SK-N-MC (cell line): ENCODE results near the gene LSM2.
"Not testable (repeated sequence)": the region's sequence is repeated elsewhere in the genome, so short reads cannot be mapped to it uniquely, and the experiment has no call there.

ENCODE experiments used
- DNase-seq: peaks from one replicate; pipeline ENCODE4 v3.0.0-alpha.2; 2011; ENCODE audit warnings: low read depth, low spot score
- H3K27ac ChIP-seq: fragments of 200-600 bp; sonication (generic); 2 replicates; pipeline ENCODE4 v1.5.1; 2016; ENCODE audit warnings: mixed run types
- H3K36me3 ChIP-seq: fragments of 200-600 bp; sonication (generic); 2 replicates; pipeline ENCODE4 v1.6.1; 2017; ENCODE audit warnings: antibody characterized with exemption, low read length, mixed read lengths; ENCODE audit not compliant: insufficient read depth
- H3K4me3 ChIP-seq: fragments of 200-600 bp; sonication (generic); 2 replicates; pipeline ENCODE4 v1.5.1; 2016
- H3K9ac ChIP-seq: fragments of 200-600 bp; sonication (generic); 2 replicates; pipeline ENCODE4 v1.8.0; 2017; ENCODE audit warnings: mixed run types, mixed read lengths; ENCODE audit not compliant: insufficient read length
- H3K9me3 ChIP-seq: fragments of 200-600 bp; sonication (generic); 2 replicates; pipeline ENCODE4 v1.6.1; 2017; ENCODE audit warnings: low read depth, mild to moderate bottlenecking, antibody characterized with exemption, low read length, moderate library complexity, mixed read lengths
- EZH2 ChIP-seq: fragments of 200-600 bp; sonication (generic); IDR thresholded peaks from one replicate; pipeline ENCODE4 v1.6.1; 2017; ENCODE audit warnings: antibody characterized with exemption
- FOXP2 ChIP-seq: optimal IDR thresholded peaks from 2 replicates; pipeline ENCODE3; 2011; ENCODE audit warnings: mild to moderate bottlenecking, moderate library complexity; ENCODE audit not compliant: insufficient read depth; ENCODE audit errors: extremely low read length, control extremely low read depth
- POLR2AphosphoS5 ChIP-seq: IDR thresholded peaks from 2 replicates; pipeline ENCODE4 v1.6.1; 2012; ENCODE audit warnings: mild to moderate bottlenecking, low read depth, low read length, borderline replicate concordance

The LSM2 gene

DNA sequence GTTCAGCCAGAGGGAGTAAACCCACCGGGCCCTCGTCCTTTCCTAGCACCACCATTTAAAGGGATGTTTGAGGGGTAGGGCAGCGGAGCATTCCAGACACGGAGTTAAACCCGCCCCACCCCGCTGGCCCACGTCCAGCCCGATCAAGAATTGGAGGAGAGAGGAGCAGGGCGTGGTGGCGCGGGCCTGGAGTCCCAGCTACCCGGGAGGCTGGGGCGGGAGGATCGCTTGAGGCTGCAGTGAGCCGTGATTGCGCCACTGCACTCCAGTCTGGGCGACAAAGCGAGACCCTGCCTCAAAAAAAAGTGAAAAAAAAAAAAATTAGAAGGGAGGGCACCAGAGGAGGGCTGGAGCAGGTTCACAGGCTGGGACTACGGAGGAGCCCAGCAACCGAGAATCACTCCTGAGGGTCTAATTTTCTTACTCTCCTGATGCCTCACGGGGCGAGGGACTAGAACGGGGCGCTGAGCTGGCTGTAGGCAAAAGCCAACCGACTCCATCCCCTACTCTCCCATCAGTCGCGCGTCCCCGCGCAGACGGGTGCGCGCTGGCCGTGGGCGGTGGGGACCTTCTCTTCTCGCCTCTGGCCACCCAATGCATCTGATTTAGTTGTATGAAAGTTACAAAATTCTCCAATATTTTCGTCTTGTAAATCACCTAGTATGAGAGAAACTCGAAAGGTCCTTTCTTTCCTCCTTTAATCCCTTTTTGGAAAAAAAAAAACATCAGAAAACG is 14.7 kb upstream of the LSM2 start:
- no peak for DNase-seq
- peak overlapping the region; percentile 29; the same call in 1 of the 2 replicates for H3K27ac ChIP-seq
- no peaks in the 10 kb centered on the region for H3K9me3 ChIP-seq
- H3K4me3 ChIP-seq = peak overlapping the region; percentile 54
- no peak for TF ChIP-seq FOXP2
- TF ChIP-seq EZH2 = no peak
- TF ChIP-seq POLR2AphosphoS5 = no peak
- H3K9ac ChIP-seq = peak overlapping the region; percentile 9
- no peaks in the 10 kb centered on the region for H3K36me3 ChIP-seq

DNA sequence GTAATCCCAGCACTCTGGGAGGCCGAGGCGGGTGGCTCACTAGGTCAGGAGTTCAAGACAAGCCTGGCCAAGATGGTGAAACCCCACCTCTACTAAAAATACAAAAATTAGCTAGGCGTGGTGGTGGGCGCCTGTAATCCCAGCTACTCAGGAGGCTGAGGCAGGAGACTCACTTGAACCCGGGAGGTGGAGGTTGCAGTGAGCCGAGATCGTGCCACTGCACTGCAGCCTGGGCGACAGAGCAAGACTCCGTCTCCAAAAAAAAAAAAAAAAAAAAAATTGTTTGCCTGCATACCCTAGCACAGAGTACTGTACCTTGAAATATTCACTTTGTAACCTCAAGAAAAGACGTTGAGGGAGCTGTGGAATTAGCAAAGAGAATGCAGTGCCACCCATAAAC is 13.6 kb upstream of the LSM2 start:
- H3K9me3 ChIP-seq, H3K36me3 ChIP-seq, H3K9ac ChIP-seq, H3K4me3 ChIP-seq, DNase-seq: not testable (repeated sequence)
- H3K27ac ChIP-seq = peak overlapping the region; percentile 29; the same call in 1 of the 2 replicates

DNA sequence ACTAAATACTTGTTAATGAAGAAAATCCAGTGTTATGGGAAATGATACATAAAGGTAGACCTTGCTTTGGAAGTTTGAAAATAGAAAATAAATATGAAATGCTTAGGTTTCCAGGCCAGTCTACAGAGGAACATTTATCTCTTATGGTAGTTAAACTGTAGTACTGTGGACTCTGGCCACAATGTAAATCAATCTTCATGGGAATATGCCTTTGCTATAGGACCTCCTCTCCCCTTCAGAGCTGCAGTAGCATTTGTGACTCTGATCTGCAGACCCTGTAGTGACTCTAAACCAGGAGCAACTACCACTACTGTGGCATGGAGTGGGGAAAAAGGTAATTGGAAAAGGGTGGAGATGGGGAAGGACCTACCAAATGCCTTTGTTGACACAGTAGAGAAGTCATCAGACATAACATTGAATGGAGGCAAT is 13.1 kb upstream of the LSM2 start:
- H3K9me3 ChIP-seq = no peaks in the 10 kb centered on the region
- peak overlapping the region; percentile 4; the same call in 1 of the 2 replicates for H3K27ac ChIP-seq
- H3K4me3 ChIP-seq = no peak overlapping the region
- DNase-seq = no peak
- no peaks in the 10 kb centered on the region for H3K36me3 ChIP-seq
- no peak overlapping the region for H3K9ac ChIP-seq
- no peak for TF ChIP-seq FOXP2
- TF ChIP-seq POLR2AphosphoS5 = no peak
- TF ChIP-seq EZH2 = no peak

DNA sequence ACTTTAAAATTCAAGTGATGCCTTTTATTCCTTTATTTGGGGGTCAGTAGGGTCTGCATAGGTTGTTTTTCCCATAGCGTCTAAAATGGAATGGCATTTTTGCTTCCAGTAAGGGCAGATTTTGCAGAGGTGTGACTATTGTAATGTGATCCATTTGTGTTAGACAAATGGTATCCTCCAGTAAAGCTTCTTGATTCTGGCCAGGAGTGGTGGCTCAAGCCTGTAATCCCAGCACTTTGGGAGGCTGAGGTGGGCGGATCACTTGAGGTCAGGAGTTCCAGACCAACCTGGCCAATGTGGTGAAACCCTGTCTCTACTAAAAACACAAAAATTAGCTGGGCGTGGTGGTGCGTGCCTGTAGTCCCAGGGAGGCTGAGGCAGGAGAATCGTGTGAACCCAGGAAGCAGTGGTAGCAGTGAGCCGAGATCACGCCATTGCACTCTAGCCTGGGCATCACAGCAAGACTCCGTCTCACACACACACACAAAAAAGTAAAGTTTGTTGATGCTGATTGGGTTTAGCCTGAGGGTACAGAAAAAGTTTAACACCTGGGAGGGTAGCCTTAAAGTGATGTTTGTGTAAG is 11.3 kb upstream of the LSM2 start:
- DNase-seq, H3K27ac ChIP-seq, H3K9me3 ChIP-seq, H3K36me3 ChIP-seq: not testable (repeated sequence)
- Histone ChIP-seq H3K4me3 (peak overlapping the region; percentile 77), H3K9ac (peak overlapping the region; percentile 62)

DNA sequence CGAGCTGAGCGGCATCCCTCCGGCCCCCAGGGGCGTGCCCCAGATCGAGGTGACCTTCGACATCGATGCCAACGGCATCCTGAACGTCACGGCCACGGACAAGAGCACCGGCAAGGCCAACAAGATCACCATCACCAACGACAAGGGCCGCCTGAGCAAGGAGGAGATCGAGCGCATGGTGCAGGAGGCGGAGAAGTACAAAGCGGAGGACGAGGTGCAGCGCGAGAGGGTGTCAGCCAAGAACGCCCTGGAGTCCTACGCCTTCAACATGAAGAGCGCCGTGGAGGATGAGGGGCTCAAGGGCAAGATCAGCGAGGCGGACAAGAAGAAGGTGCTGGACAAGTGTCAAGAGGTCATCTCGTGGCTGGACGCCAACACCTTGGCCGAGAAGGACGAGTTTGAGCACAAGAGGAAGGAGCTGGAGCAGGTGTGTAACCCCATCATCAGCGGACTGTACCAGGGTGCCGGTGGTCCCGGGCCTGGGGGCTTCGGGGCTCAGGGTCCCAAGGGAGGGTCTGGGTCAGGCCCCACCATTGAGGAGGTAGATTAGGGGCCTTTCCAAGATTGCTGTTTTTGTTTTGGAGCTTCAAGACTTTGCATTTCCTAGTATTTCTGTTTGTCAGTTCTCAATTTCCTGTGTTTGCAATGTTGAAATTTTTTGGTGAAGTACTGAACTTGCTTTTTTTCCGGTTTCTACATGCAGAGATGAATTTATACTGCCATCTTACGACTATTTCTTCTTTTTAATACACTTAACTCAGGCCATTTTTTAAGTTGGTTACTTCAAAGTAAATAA is 10.6 kb upstream of the LSM2 start:
- H3K36me3 ChIP-seq, H3K9me3 ChIP-seq, DNase-seq, H3K27ac ChIP-seq: not testable (repeated sequence)
- peak overlapping the region; percentile 62 for H3K9ac ChIP-seq
- H3K4me3 ChIP-seq = peak overlapping the region; percentile 77

DNA sequence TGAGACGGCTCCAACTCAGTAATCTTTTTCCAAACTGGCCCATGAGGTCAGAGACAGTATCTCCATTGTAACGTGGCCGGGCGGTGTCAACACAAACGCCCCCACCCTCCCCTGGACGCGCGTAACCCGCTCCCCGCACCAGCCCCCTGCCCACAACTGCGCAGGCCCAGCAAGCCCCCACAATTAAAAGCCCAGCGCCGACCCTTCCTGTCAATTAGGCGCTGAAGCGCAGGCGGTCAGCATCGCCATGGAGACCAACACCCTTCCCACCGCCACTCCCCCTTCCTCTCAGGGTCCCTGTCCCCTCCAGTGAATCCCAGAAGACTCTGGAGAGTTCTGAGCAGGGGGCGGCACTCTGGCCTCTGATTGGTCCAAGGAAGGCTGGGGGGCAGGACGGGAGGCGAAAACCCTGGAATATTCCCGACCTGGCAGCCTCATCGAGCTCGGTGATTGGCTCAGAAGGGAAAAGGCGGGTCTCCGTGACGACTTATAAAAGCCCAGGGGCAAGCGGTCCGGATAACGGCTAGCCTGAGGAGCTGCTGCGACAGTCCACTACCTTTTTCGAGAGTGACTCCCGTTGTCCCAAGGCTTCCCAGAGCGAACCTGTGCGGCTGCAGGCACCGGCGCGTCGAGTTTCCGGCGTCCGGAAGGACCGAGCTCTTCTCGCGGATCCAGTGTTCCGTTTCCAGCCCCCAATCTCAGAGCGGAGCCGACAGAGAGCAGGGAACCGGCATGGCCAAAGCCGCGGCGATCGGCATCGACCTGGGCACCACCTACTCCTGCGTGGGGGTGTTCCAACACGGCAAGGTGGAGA is 8.5 kb upstream of the LSM2 start, which contains the start of the genes HSPA1A and HSPA1L:
HSPA1A (plus strand) TSS at position 519 of the 814 bp plus-strand sequence; CDS start at position 733, 214 bp downstream.
HSPA1L (minus strand) TSS at position 259 of the 814 bp plus-strand sequence. CDS start 3,311 bp downstream, outside the sequence.
- peak; percentile 74 for DNase-seq
- no peaks in the 10 kb centered on the region for H3K9me3 ChIP-seq
- no peaks in the 10 kb centered on the region for H3K36me3 ChIP-seq
- H3K27ac ChIP-seq = peak within 1 kb of the TSS; percentile 98
- peak within 1 kb of the TSS; percentile 82 for H3K4me3 ChIP-seq
- no peak for TF ChIP-seq EZH2
- TF ChIP-seq POLR2AphosphoS5 = peak; percentile 96
- H3K9ac ChIP-seq = peak within 1 kb of the TSS; percentile 66

DNA sequence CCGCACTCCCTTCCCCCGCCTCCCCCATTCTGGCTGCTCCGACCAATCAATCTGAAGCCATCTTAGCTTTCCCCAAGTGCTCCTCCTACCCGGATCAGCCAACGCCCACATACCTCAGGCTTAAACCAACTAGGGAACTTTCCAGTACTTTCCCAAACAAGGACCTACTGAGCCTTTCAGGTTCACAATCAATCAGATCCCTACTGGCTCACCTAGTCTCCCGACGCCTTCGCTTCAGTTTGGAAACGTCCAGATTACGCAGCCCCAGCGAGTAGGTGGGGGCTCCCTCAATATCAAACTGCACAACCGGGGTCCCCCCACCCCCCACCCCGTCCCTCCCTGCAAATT is 7.9 kb upstream of the LSM2 start:
- peak; percentile 95 for DNase-seq
- peak overlapping the region; percentile 98 for H3K27ac ChIP-seq
- no peaks in the 10 kb centered on the region for H3K36me3 ChIP-seq
- H3K4me3 ChIP-seq = peak overlapping the region; percentile 82
- H3K9ac ChIP-seq = peak overlapping the region; percentile 66
- peak; percentile 43; the same call in 1 of the 2 replicates for TF ChIP-seq POLR2AphosphoS5
- no peak for TF ChIP-seq FOXP2
- no peaks in the 10 kb centered on the region for H3K9me3 ChIP-seq

DNA sequence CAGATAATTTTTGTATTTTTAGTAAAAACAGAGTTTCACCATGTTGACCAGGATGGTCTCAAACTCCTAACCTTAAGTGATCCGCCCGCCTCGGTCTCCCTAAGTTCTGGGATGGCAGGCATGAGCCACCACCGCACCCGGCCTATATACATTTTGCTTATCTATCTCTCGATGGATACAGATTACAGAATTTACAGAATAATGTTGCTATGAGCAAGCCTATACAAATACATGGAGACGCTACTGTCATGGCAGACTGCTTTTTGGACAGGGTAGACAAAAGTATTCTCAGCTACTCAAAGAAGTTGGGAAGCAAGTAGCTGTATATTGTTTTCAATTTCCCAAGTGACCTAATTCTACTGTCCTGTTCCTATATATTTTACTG is 6.7 kb upstream of the LSM2 start:
- DNase-seq = no peak
- Histone ChIP-seq H3K9ac (peak overlapping the region; percentile 46), H3K4me3 (peak overlapping the region; percentile 48; the same call in 1 of the 2 replicates), H3K9me3 (no peaks in the 10 kb centered on the region), H3K27ac (peak overlapping the region; percentile 88), H3K36me3 (no peaks in the 10 kb centered on the region)
- TF ChIP-seq POLR2AphosphoS5 (no peak), FOXP2 (no peak), EZH2 (no peak)
